IMR-90 (cell line): Measurements from ENCODE around the gene RAPGEFL1. TPM values are rescaled to one million over a fixed set of nuclear protein-coding genes. Genes with fewer than 3 reads are reported as not detected.

ENCODE experiments used
- ATAC-seq: fragments of 200-7000 bp; cut with Tn5 transposase; 2 replicates; pipeline ENCODE4 v1.9.1; 2020; ENCODE audit warnings: low read depth, mild to moderate bottlenecking, moderate library complexity
- BruUV-seq: library from RNA; stranded (reverse); fragments of 400-500 nt; replicated peaks from 2 replicates; lab custom pipeline; 2021; lab: Mats Ljungman, UMichigan
- CTCF ChIA-PET: fragments of 300-600 bp; formaldehyde crosslinking; extraction: SDS; loops from one replicate; lab custom pipeline; 2021; ENCODE audit warnings: antibody characterized with exemption; lab: Yijun Ruan, JAX
- POLR2A ChIA-PET: fragments of 300-600 bp; sonication (Branson Sonifier 250); formaldehyde crosslinking; loops from one replicate; lab custom pipeline; 2022; ENCODE audit warnings: antibody characterized with exemption; ENCODE audit not compliant: unreplicated experiment; lab: Charles Lee
- DNase-seq: peaks from one replicate; pipeline ENCODE4 v3.0.0; 2013
- H2AFZ ChIP-seq: replicated peaks from 2 replicates; pipeline ENCODE3; 2013; ENCODE audit warnings: low read length, mild to moderate bottlenecking; ENCODE audit not compliant: poor library complexity
- H2AK5ac ChIP-seq: 2 replicates; pipeline ENCODE4 v1.6.1; 2013; ENCODE audit warnings: low read depth, low read length, inconsistent platforms
- H2AK9ac ChIP-seq: replicated peaks from 2 replicates; pipeline ENCODE3; 2013; ENCODE audit warnings: mild to moderate bottlenecking, low read depth, low read length, moderate library complexity; ENCODE audit not compliant: poor library complexity
- H2BK120ac ChIP-seq: 2 replicates; pipeline ENCODE4 v1.6.1; 2013; ENCODE audit warnings: low read depth, low read length, inconsistent platforms
- H2BK15ac ChIP-seq: 3 replicates; pipeline ENCODE4 v1.6.1; 2013; ENCODE audit warnings: low read depth, low read length, inconsistent platforms
- H2BK20ac ChIP-seq: 2 replicates; pipeline ENCODE4 v1.6.1; 2013; ENCODE audit warnings: low read depth, mild to moderate bottlenecking, inconsistent platforms, low read length, moderate library complexity
- H2BK5ac ChIP-seq: 2 replicates; pipeline ENCODE4 v1.6.1; 2013; ENCODE audit warnings: mild to moderate bottlenecking, low read depth, low read length, inconsistent platforms; ENCODE audit not compliant: poor library complexity, severe bottlenecking
- H3K14ac ChIP-seq: replicated peaks from 2 replicates; pipeline ENCODE4 v1.6.1; 2013; ENCODE audit warnings: low read depth, low read length, inconsistent platforms
- H3K18ac ChIP-seq: 2 replicates; pipeline ENCODE4 v1.6.1; 2013; ENCODE audit warnings: low read depth, low read length, control low read depth
- H3K23ac ChIP-seq: 2 replicates; pipeline ENCODE4 v1.6.1; 2013; ENCODE audit warnings: low read depth, low read length, inconsistent platforms
- H3K27ac ChIP-seq: 2 replicates; pipeline ENCODE4 v1.5.1; 2013; ENCODE audit warnings: mild to moderate bottlenecking, control low read depth, low read length; ENCODE audit not compliant: insufficient read depth
- H3K27me3 ChIP-seq: 2 replicates; pipeline ENCODE4 v1.6.1; 2013; ENCODE audit warnings: low read length; ENCODE audit not compliant: control insufficient read depth, insufficient read depth
- H3K36me3 ChIP-seq: 2 replicates; pipeline ENCODE4 v1.6.1; 2013; ENCODE audit warnings: low read length, mixed read lengths; ENCODE audit not compliant: control insufficient read depth, insufficient read depth
- H3K4ac ChIP-seq: 2 replicates; pipeline ENCODE4 v1.6.1; 2013; ENCODE audit warnings: low read depth, low read length, inconsistent platforms
- H3K4me1 ChIP-seq: 2 replicates; pipeline ENCODE4 v1.6.1; 2013; ENCODE audit warnings: low read length, mixed read lengths; ENCODE audit not compliant: control insufficient read depth, insufficient read depth
- H3K4me2 ChIP-seq: 2 replicates; pipeline ENCODE4 v1.6.1; 2013; ENCODE audit warnings: low read depth, mild to moderate bottlenecking, control low read depth, low read length, moderate library complexity
- H3K4me3 ChIP-seq: 2 replicates; pipeline ENCODE4 v1.5.1; 2013; ENCODE audit warnings: low read depth, mild to moderate bottlenecking, control low read depth, low read length, moderate library complexity; ENCODE audit not compliant: insufficient read depth
- H3K56ac ChIP-seq: 2 replicates; pipeline ENCODE4 v1.6.1; 2013; ENCODE audit warnings: low read length, inconsistent platforms; ENCODE audit not compliant: insufficient read depth; ENCODE audit errors: extremely low read depth
- H3K79me1 ChIP-seq, 2 experiments: 2 replicates each; pipeline ENCODE4 v1.6.1; 2013; ENCODE audit warnings: low read length in 2 of 2, inconsistent platforms in 1 of 2, low read depth in 1 of 2
- H3K9ac ChIP-seq: 2 replicates; pipeline ENCODE4 v1.6.1; 2013; ENCODE audit warnings: low read depth, low read length, control low read depth
- H3K9me1 ChIP-seq: 2 replicates; pipeline ENCODE4 v1.6.1; 2013; ENCODE audit warnings: low read length, inconsistent platforms; ENCODE audit not compliant: insufficient read depth
- H3K9me3 ChIP-seq: 2 replicates; pipeline ENCODE4 v1.6.1; 2013; ENCODE audit warnings: low read length; ENCODE audit not compliant: control insufficient read depth, insufficient read depth
- H4K20me1 ChIP-seq: 2 replicates; pipeline ENCODE4 v1.6.1; 2013; ENCODE audit warnings: low read length, inconsistent platforms; ENCODE audit not compliant: insufficient read depth
- H4K5ac ChIP-seq: 2 replicates; pipeline ENCODE4 v1.6.1; 2013; ENCODE audit warnings: mild to moderate bottlenecking, low read depth, low read length, control low read depth
- H4K8ac ChIP-seq, 2 experiments: 2 replicates each; pipeline ENCODE4 v1.6.1; 2013; ENCODE audit warnings: low read depth in 2 of 2, low read length in 2 of 2, control low read depth in 1 of 2, inconsistent platforms in 1 of 2
- H4K91ac ChIP-seq: 2 replicates; pipeline ENCODE4 v1.6.1; 2013; ENCODE audit warnings: low read depth, low read length, inconsistent platforms; ENCODE audit not compliant: insufficient read depth
- BHLHE40 ChIP-seq: fragments of 150-350 bp; IDR thresholded peaks from 2 replicates; pipeline ENCODE4 v1.6.1; 2016; ENCODE audit warnings: mild to moderate bottlenecking, low read depth, low read length
- CHD1 ChIP-seq: IDR thresholded peaks from 2 replicates; pipeline ENCODE4 v1.6.1; 2012; ENCODE audit warnings: low read depth, low read length, improper control_type of control experiment
- MAFK ChIP-seq: IDR thresholded peaks from 2 replicates; pipeline ENCODE4 v1.6.1; 2012; ENCODE audit warnings: low read depth, low read length, improper control_type of control experiment
- MXI1 ChIP-seq: IDR thresholded peaks from 2 replicates; pipeline ENCODE4 v1.6.1; 2012; ENCODE audit warnings: low read depth, mild to moderate bottlenecking, low read length, moderate library complexity, borderline replicate concordance
- NFE2L2 ChIP-seq: fragments of 150-350 bp; IDR thresholded peaks from 2 replicates; pipeline ENCODE4 v1.6.1; 2016; ENCODE audit warnings: low read depth, mild to moderate bottlenecking, low read length
- POLR2A ChIP-seq: IDR thresholded peaks from 2 replicates; pipeline ENCODE4 v1.6.1; 2012; ENCODE audit warnings: mild to moderate bottlenecking, low read depth, low read length
- RAD21 ChIP-seq: IDR thresholded peaks from 2 replicates; pipeline ENCODE4 v1.6.1; 2012; ENCODE audit warnings: low read length, improper control_type of control experiment
- RCOR1 ChIP-seq: IDR thresholded peaks from 2 replicates; pipeline ENCODE4 v1.6.1; 2012; ENCODE audit warnings: mild to moderate bottlenecking, low read length, improper control_type of control experiment; ENCODE audit not compliant: insufficient replicate concordance
- RFX5 ChIP-seq: IDR thresholded peaks from 2 replicates; pipeline ENCODE4 v1.8.0; 2012; ENCODE audit warnings: low read depth, mild to moderate bottlenecking, low read length, moderate library complexity
- SMC3 ChIP-seq: fragments of 150-350 bp; IDR thresholded peaks from 2 replicates; pipeline ENCODE4 v1.6.1; 2016; ENCODE audit warnings: low read depth, mild to moderate bottlenecking, antibody characterized with exemption, low read length, moderate library complexity
- WGBS, 2 experiments: methylation state at CpG; one replicate each; pipeline versions ENCODE4 v1.1.5 to v1.1.7; 2013; ENCODE audit warnings: missing lambda C conversion rate in 2 of 2; ENCODE audit not compliant: insufficient read length in 1 of 2; ENCODE audit errors: extremely low coverage in 2 of 2; 5-methylcytosine and 5-hydroxymethylcytosine counted together
- dilution Hi-C: fragments of 300-500 bp; cut with HindIII; formaldehyde crosslinking; loops from one replicate; pipeline ENCODE4 v1.14.3; 2018; ENCODE audit warnings: low sequenced_read_pairs; ENCODE audit not compliant: unreplicated experiment
- in situ Hi-C: fragments of 300-500 bp; cut with MboI; formaldehyde crosslinking; loops from 3 replicates; pipeline ENCODE4 v1.14.3; 2019; ENCODE audit warnings: low sequenced_read_pairs, inconsistent platforms, mixed read lengths
- intact Hi-C: fragments of 100-400 bp; cut with micrococcal nuclease; formaldehyde crosslinking; loops from 2 replicates; pipeline ENCODE4 v1.10.0; 2022
- polyA plus RNA-seq, 3 experiments: library from polyadenylated mRNA; depleted of rRNA; stranded (reverse); fragments of >200 nt; gene quantifications; 2 replicates each; pipeline ENCODE4 v1.2.3, GENCODE V29; 2012; ENCODE audit warnings: low replicate concordance in 1 of 3
- total RNA-seq: library from RNA; depleted of rRNA; stranded (reverse); fragments of >200 nt; gene quantifications from 2 replicates; pipeline ENCODE4 v1.2.3, GENCODE V29; 2012
- TF ChIP-seq, protein P1 (sequence below): fragments of 150-350 bp; IDR thresholded peaks from 2 replicates; pipeline ENCODE4 v1.6.1; 2016; ENCODE audit warnings: low read depth, mild to moderate bottlenecking, low read length, moderate library complexity, borderline replicate concordance

Gene RAPGEFL1
- total and polyA plus RNA-seq, 2 of the 4 experiments (the other 2 are of a cell fraction), result 0.54 to 5.6 TPM

GRCh38 chr17:40175928-40176753 lies 1.1 kb upstream of the RAPGEFL1 start:
- Histone ChIP-seq H2BK20ac (0 out of 2 replicates have a peak overlapping the region, but pooled peaks have one; percentile 14), H3K27me3 (no peaks in the 10 kb centered on the region), H3K4ac (no peak overlapping the region), H3K18ac (no peak overlapping the region), H4K5ac (no peak overlapping the region), H2AK5ac (no peak overlapping the region), H3K79me1 (peaks cover 8 to 25% of the 10 kb centered on the region in 2 experiments), H4K8ac (no peak overlapping the region), H3K4me3 (no peak overlapping the region), H3K4me1 (peaks cover 19% of the 10 kb centered on the region), H3K9me1 (peaks cover 8% of the 10 kb centered on the region; the same call in 1 of the 2 replicates), H2AFZ (no peak overlapping the region), H2BK120ac (no peak overlapping the region), H2BK5ac (no peak overlapping the region), H3K56ac (no peak overlapping the region), H3K4me2 (no peak overlapping the region), H3K9ac (no peak overlapping the region), H2BK15ac (no peak overlapping the region), H3K14ac (no peak overlapping the region), H3K9me3 (no peaks in the 10 kb centered on the region), H2AK9ac (peak overlapping the region; percentile 1), H3K27ac (no peak overlapping the region), H4K91ac (no peak overlapping the region), H3K23ac (no peak overlapping the region), H4K20me1 (peaks cover 14% of the 10 kb centered on the region), H3K36me3 (peaks cover 35% of the 10 kb centered on the region)
- in situ Hi-C loops (no loop called here), dilution Hi-C loops (no loop called here), intact Hi-C loops (no loop called here)
- TF ChIP-seq RAD21 (no peak), MXI1 (no peak), MAFK (no peak), CHD1 (no peak), POLR2A (no peak), BHLHE40 (no peak), NFE2L2 (no peak), RCOR1 (no peak), RFX5 (no peak), SMC3 (no peak)
- TF ChIP-seq, protein P1, sequence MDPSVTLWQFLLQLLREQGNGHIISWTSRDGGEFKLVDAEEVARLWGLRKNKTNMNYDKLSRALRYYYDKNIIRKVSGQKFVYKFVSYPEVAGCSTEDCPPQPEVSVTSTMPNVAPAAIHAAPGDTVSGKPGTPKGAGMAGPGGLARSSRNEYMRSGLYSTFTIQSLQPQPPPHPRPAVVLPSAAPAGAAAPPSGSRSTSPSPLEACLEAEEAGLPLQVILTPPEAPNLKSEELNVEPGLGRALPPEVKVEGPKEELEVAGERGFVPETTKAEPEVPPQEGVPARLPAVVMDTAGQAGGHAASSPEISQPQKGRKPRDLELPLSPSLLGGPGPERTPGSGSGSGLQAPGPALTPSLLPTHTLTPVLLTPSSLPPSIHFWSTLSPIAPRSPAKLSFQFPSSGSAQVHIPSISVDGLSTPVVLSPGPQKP, result no peak
- 100% methylated on average over 1 to 3 of the region's 7 CpGs for WGBS, 2 experiments
- ATAC-seq, result no peak
- no peak for DNase-seq
- no TSS peak for BruUV-seq
- CTCF ChIA-PET, result interaction anchor here (1.1 kb wide), 1 partner anchor 63 kb away, joined by 3 read pairs; no protein-coding TSS in a partner anchor
- POLR2A ChIA-PET, result no interaction called here
